Adipocyte (in vitro differentiated cells): ENCODE data around the gene TENT4A.

Experiments used
- DNase-seq: peaks from one replicate; pipeline ENCODE4 v3.0.0-alpha.2; 2015; ENCODE audit warnings: low read depth
- H3K27me3 ChIP-seq: replicated peaks from 2 replicates; pipeline ENCODE4 v1.7.0; 2013; ENCODE audit warnings: mild to moderate bottlenecking, low read length, moderate library complexity; ENCODE audit not compliant: control insufficient read depth, insufficient read depth
- H3K36me3 ChIP-seq: 2 replicates; pipeline ENCODE4 v1.7.0; 2013; ENCODE audit warnings: low read length, mild to moderate bottlenecking, moderate library complexity; ENCODE audit not compliant: control insufficient read depth, insufficient read depth, severe bottlenecking
- H3K4me1 ChIP-seq: 2 replicates; pipeline ENCODE4 v1.7.0; 2013; ENCODE audit warnings: mild to moderate bottlenecking, low read length, moderate library complexity; ENCODE audit not compliant: control insufficient read depth, insufficient read depth
- H3K4me3 ChIP-seq: 2 replicates; pipeline ENCODE4 v1.7.0; 2013; ENCODE audit warnings: mild to moderate bottlenecking, low read length, moderate library complexity
- H3K9ac ChIP-seq: 2 replicates; pipeline ENCODE4 v1.7.0; 2013; ENCODE audit warnings: mild to moderate bottlenecking, low read length, moderate library complexity
- H3K9me3 ChIP-seq: 2 replicates; pipeline ENCODE4 v1.7.0; 2013; ENCODE audit warnings: mild to moderate bottlenecking, low read length, moderate library complexity; ENCODE audit not compliant: control insufficient read depth

Gene TENT4A

GRCh38 chr5:6718718-6719117 is 5.5 kb downstream of the TENT4A start:
- Histone ChIP-seq H3K27me3 (no peaks in the 10 kb centered on the region), H3K36me3 (no peaks in the 10 kb centered on the region), H3K4me3 (peak overlapping the region; percentile 93), H3K9ac (no peak overlapping the region), H3K9me3 (no peaks in the 10 kb centered on the region), H3K4me1 (peaks cover 80% of the 10 kb centered on the region)
- DNase-seq = no peak

GRCh38 chr5:6719417-6719816 is 6.2 kb downstream of the TENT4A start:
- no peaks in the 10 kb centered on the region for H3K36me3 ChIP-seq

GRCh38 chr5:6719896-6720560 is 6.8 kb downstream of the TENT4A start:
- Histone ChIP-seq H3K4me3 (no peak overlapping the region), H3K36me3 (no peaks in the 10 kb centered on the region), H3K27me3 (no peaks in the 10 kb centered on the region), H3K9me3 (no peaks in the 10 kb centered on the region), H3K9ac (no peak overlapping the region), H3K4me1 (peaks cover 86% of the 10 kb centered on the region)
- no peak for DNase-seq

More at GRCh38 chr5:6719417-6719816, 6.2 kb downstream of the TENT4A start:
- Histone ChIP-seq H3K9me3 (no peaks in the 10 kb centered on the region), H3K27me3 (no peaks in the 10 kb centered on the region), H3K4me3 (no peak overlapping the region), H3K4me1 (peaks cover 86% of the 10 kb centered on the region), H3K9ac (no peak overlapping the region)
- DNase-seq = no peak

GRCh38 chr5:6720561-6720921 is 7.3 kb downstream of the TENT4A start:
- H3K4me1 ChIP-seq = peaks cover 80% of the 10 kb centered on the region
- H3K9me3 ChIP-seq = no peaks in the 10 kb centered on the region
- H3K27me3 ChIP-seq = no peaks in the 10 kb centered on the region
- no peak overlapping the region for H3K4me3 ChIP-seq
- no peaks in the 10 kb centered on the region for H3K36me3 ChIP-seq
- DNase-seq = no peak
- H3K9ac ChIP-seq = peak overlapping the region; percentile 20

GRCh38 chr5:6721442-6721841 is 8.2 kb downstream of the TENT4A start:
- Histone ChIP-seq H3K9me3 (no peaks in the 10 kb centered on the region), H3K27me3 (no peaks in the 10 kb centered on the region), H3K36me3 (no peaks in the 10 kb centered on the region), H3K4me1 (peaks cover 71% of the 10 kb centered on the region), H3K4me3 (peak overlapping the region; percentile 76), H3K9ac (peak overlapping the region; percentile 77)
- no peak for DNase-seq

- peak; percentile 52 for DNase-seq
- peak overlapping the region; percentile 77 for H3K9ac ChIP-seq
- no peaks in the 10 kb centered on the region for H3K36me3 ChIP-seq
- no peaks in the 10 kb centered on the region for H3K27me3 ChIP-seq
- peak overlapping the region; percentile 76 for H3K4me3 ChIP-seq
- H3K4me1 ChIP-seq = peaks cover 66% of the 10 kb centered on the region
- no peaks in the 10 kb centered on the region for H3K9me3 ChIP-seq
Observed at GRCh38 chr5:6722015-6722414, 8.8 kb downstream of the TENT4A start.

- no peaks in the 10 kb centered on the region for H3K27me3 ChIP-seq
- no peak for DNase-seq
- no peak overlapping the region for H3K4me3 ChIP-seq
- no peaks in the 10 kb centered on the region for H3K9me3 ChIP-seq
- H3K9ac ChIP-seq = peak overlapping the region; percentile 77
- H3K36me3 ChIP-seq = no peaks in the 10 kb centered on the region
- peaks cover 53% of the 10 kb centered on the region for H3K4me1 ChIP-seq
Observed at GRCh38 chr5:6723122-6723815, 10.0 kb downstream of the TENT4A start.

- no peak for DNase-seq
- H3K36me3 ChIP-seq = no peaks in the 10 kb centered on the region
- no peak overlapping the region for H3K9ac ChIP-seq
- H3K27me3 ChIP-seq = no peaks in the 10 kb centered on the region
- no peaks in the 10 kb centered on the region for H3K9me3 ChIP-seq
- H3K4me3 ChIP-seq = no peak overlapping the region
- peaks cover 49% of the 10 kb centered on the region for H3K4me1 ChIP-seq
Observed at GRCh38 chr5:6723816-6724300, 10.6 kb downstream of the TENT4A start.

- Histone ChIP-seq H3K4me1 (peaks cover 48% of the 10 kb centered on the region), H3K27me3 (no peaks in the 10 kb centered on the region), H3K9me3 (no peaks in the 10 kb centered on the region), H3K36me3 (no peaks in the 10 kb centered on the region), H3K9ac (no peak overlapping the region), H3K4me3 (no peak overlapping the region)
- DNase-seq = no peak
Observed at GRCh38 chr5:6724321-6724929, 11.2 kb downstream of the TENT4A start.

GRCh38 chr5:6725421-6725820 is 12.2 kb downstream of the TENT4A start:
- no peaks in the 10 kb centered on the region for H3K9me3 ChIP-seq
- DNase-seq = no peak
- no peaks in the 10 kb centered on the region for H3K36me3 ChIP-seq
- no peak overlapping the region for H3K4me3 ChIP-seq
- H3K9ac ChIP-seq = no peak overlapping the region
- no peaks in the 10 kb centered on the region for H3K27me3 ChIP-seq
- H3K4me1 ChIP-seq = peaks cover 45% of the 10 kb centered on the region

- H3K9me3 ChIP-seq = no peaks in the 10 kb centered on the region
- H3K27me3 ChIP-seq = no peaks in the 10 kb centered on the region
- H3K4me1 ChIP-seq = peaks cover 42% of the 10 kb centered on the region
- no peak overlapping the region for H3K4me3 ChIP-seq
- H3K36me3 ChIP-seq = no peaks in the 10 kb centered on the region
- H3K9ac ChIP-seq = no peak overlapping the region
- no peak for DNase-seq
Observed at GRCh38 chr5:6726006-6726405, 12.8 kb downstream of the TENT4A start.
